Trophoblast cell (in vitro differentiated cells and primary cell): ENCODE results near the gene ATXN1.

Experiments
- DNase-seq, 2 donors: peaks; one replicate each; pipeline ENCODE4 v3.0.0-alpha.2; 2016
- H2AFZ ChIP-seq: 2 replicates; pipeline ENCODE4 v1.6.1; 2013; ENCODE audit warnings: low read length, moderate library complexity, mild to moderate bottlenecking; ENCODE audit not compliant: insufficient read depth, poor library complexity
- H2AK5ac ChIP-seq: 2 replicates; pipeline ENCODE4 v1.6.1; 2013; ENCODE audit warnings: mild to moderate bottlenecking, low read length
- H2BK120ac ChIP-seq: 2 replicates; pipeline ENCODE4 v1.6.1; 2013; ENCODE audit warnings: low read length, mild to moderate bottlenecking, moderate library complexity; ENCODE audit not compliant: insufficient read depth, poor library complexity
- H2BK12ac ChIP-seq: 2 replicates; pipeline ENCODE4 v1.6.1; 2013; ENCODE audit warnings: mild to moderate bottlenecking, low read length, moderate library complexity
- H2BK5ac ChIP-seq: 2 replicates; pipeline ENCODE4 v1.6.1; 2013; ENCODE audit warnings: low read length, low read depth, moderate library complexity, mild to moderate bottlenecking; ENCODE audit not compliant: poor library complexity
- H3K14ac ChIP-seq: 2 replicates; pipeline ENCODE4 v1.6.1; 2013; ENCODE audit warnings: mild to moderate bottlenecking, low read length
- H3K18ac ChIP-seq: 2 replicates; pipeline ENCODE4 v1.6.1; 2013; ENCODE audit warnings: mild to moderate bottlenecking, low read length
- H3K23ac ChIP-seq: 2 replicates; pipeline ENCODE4 v1.6.1; 2013; ENCODE audit warnings: low read length
- H3K27ac ChIP-seq: 2 replicates; pipeline ENCODE4 v1.5.1; 2013; ENCODE audit warnings: low read depth, mild to moderate bottlenecking, inconsistent platforms, low read length, moderate library complexity
- H3K27me3 ChIP-seq: 2 replicates; pipeline ENCODE4 v1.6.1; 2013; ENCODE audit warnings: inconsistent platforms, mild to moderate bottlenecking, low read length, moderate library complexity; ENCODE audit not compliant: insufficient read depth
- H3K36me3 ChIP-seq, 2 experiments: 1 replicate in 1 of 2; 2 replicates in 1 of 2; pipeline ENCODE4 v1.6.1; 2013; ENCODE audit warnings: low read length in 2 of 2, mild to moderate bottlenecking in 2 of 2, moderate library complexity in 1 of 2; ENCODE audit not compliant: insufficient read depth in 2 of 2, control insufficient read depth in 1 of 2
- H3K4ac ChIP-seq: 2 replicates; pipeline ENCODE4 v1.6.1; 2013; ENCODE audit warnings: low read depth, mild to moderate bottlenecking, low read length, moderate library complexity
- H3K4me1 ChIP-seq, 2 experiments: 1 replicate in 1 of 2; 2 replicates in 1 of 2; pipeline ENCODE4 v1.6.1; 2013; ENCODE audit warnings: low read length in 2 of 2, mild to moderate bottlenecking in 2 of 2, moderate library complexity in 1 of 2; ENCODE audit not compliant: insufficient read depth in 2 of 2, control insufficient read depth in 1 of 2
- H3K4me2 ChIP-seq: 2 replicates; pipeline ENCODE4 v1.6.1; 2013; ENCODE audit warnings: inconsistent platforms, mild to moderate bottlenecking, low read length, moderate library complexity
- H3K4me3 ChIP-seq: 2 replicates; pipeline ENCODE4 v1.5.1; 2013; ENCODE audit warnings: mild to moderate bottlenecking, low read depth, low read length, inconsistent platforms
- H3K79me1 ChIP-seq: one replicate; pipeline ENCODE4 v1.6.1; 2013; ENCODE audit warnings: low read length
- H3K79me2 ChIP-seq: 2 replicates; pipeline ENCODE4 v1.6.1; 2013; ENCODE audit warnings: low read length, mild to moderate bottlenecking; ENCODE audit not compliant: control insufficient read depth, insufficient read depth, poor library complexity
- H3K9ac ChIP-seq: 2 replicates; pipeline ENCODE4 v1.6.1; 2013; ENCODE audit warnings: mild to moderate bottlenecking, low read length
- H3K9me3 ChIP-seq: 2 replicates; pipeline ENCODE4 v1.6.1; 2013; ENCODE audit warnings: low read depth, mild to moderate bottlenecking, control low read depth, inconsistent platforms, low read length; ENCODE audit not compliant: insufficient read depth
- H4K12ac ChIP-seq: 2 replicates; pipeline ENCODE4 v1.6.1; 2013; ENCODE audit warnings: low read depth, mild to moderate bottlenecking, low read length, moderate library complexity
- H4K8ac ChIP-seq: 2 replicates; pipeline ENCODE4 v1.6.1; 2013; ENCODE audit warnings: low read depth, mild to moderate bottlenecking, low read length, moderate library complexity
- H4K91ac ChIP-seq: one replicate; pipeline ENCODE4 v1.6.1; 2013; ENCODE audit warnings: low read depth, mild to moderate bottlenecking, low read length, moderate library complexity
- WGBS: extraction: QIAGEN DNeasy Blood & Tissue Kit; methylation state at CpG from one replicate; pipeline ENCODE4 v1.1.7; 2013; ENCODE audit warnings: missing lambda C conversion rate; ENCODE audit not compliant: insufficient read length, insufficient coverage; ENCODE audit errors: extremely low coverage; 5-methylcytosine and 5-hydroxymethylcytosine counted together

The ATXN1 gene

DNA sequence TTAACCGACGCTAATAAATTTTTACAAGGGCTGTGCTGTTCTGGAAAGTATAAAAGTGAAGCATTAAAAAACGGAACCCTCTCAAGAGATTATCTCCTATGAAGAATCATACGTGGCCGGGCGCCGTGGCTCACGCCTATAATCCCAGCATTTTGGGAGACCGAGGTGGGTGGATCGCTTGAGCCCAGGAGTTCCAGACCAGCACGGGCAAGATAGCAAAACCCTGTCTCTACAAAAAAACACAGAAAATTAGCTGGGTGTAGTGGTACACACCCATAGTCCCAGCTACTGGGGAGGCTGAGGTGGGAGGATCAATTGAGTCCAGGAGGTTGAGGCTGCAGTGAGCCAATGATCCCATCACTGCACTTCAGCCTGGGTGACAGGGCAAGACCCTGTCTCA is 439.4 kb downstream of the ATXN1 start:
- Histone ChIP-seq H3K23ac (no peak overlapping the region), H4K8ac (no peak overlapping the region), H3K18ac (no peak overlapping the region), H2BK120ac (no peak overlapping the region), H2AFZ (no peak overlapping the region), H4K12ac (no peak overlapping the region), H3K4ac (no peak overlapping the region), H3K14ac (no peak overlapping the region), H3K27me3 (no peaks in the 10 kb centered on the region), H4K91ac (no peak overlapping the region), H2BK12ac (no peak overlapping the region), H3K9ac (no peak overlapping the region), H2BK5ac (no peak overlapping the region), H3K4me1 (peaks cover 12 to 15% of the 10 kb centered on the region in 2 experiments), H3K9me3 (peaks cover 6% of the 10 kb centered on the region), H3K79me1 (peaks cover 4% of the 10 kb centered on the region), H2AK5ac (no peak overlapping the region), H3K27ac (no peak overlapping the region), H3K4me3 (no peak overlapping the region), H3K4me2 (no peak overlapping the region), H3K36me3 (peaks cover 6 to 7% of the 10 kb centered on the region in 2 experiments), H3K79me2 (no peaks in the 10 kb centered on the region)
- no CpG with 5 or more reads among the region's 11 CpGs for WGBS
- DNase-seq = no peak

DNA sequence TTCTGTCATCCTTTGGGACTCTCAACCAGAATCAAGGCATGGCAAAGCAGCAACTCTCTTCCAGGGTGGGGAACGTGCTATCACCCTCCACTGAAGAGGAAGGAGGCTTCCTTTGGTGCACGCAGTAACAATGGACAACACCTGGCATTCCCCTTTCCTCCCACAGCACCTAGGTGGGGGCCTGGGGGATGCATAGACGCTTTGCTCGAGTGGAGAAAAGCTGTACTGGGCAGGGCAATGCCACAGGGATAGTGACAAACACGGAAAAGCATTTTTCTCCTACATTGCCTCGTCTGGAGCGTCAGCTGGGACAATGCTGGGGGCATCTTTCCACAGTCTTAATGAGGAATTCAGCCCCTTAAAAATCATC is 439.9 kb downstream of the ATXN1 start:
- Histone ChIP-seq H3K18ac (no peak overlapping the region), H3K9ac (no peak overlapping the region), H3K27ac (no peak overlapping the region), H2BK12ac (no peak overlapping the region), H3K23ac (no peak overlapping the region), H2AFZ (no peak overlapping the region), H3K4ac (no peak overlapping the region), H3K14ac (no peak overlapping the region), H2BK5ac (no peak overlapping the region), H3K4me3 (no peak overlapping the region), H3K79me1 (peaks cover 4% of the 10 kb centered on the region), H2AK5ac (no peak overlapping the region), H4K91ac (no peak overlapping the region), H3K9me3 (peaks cover 2% of the 10 kb centered on the region), H3K27me3 (no peaks in the 10 kb centered on the region), H4K8ac (no peak overlapping the region), H4K12ac (no peak overlapping the region), H3K79me2 (no peaks in the 10 kb centered on the region), H3K36me3 (peaks cover 2% of the 10 kb centered on the region in 2 experiments), H3K4me2 (no peak overlapping the region), H2BK120ac (no peak overlapping the region), H3K4me1 (peaks cover 12 to 15% of the 10 kb centered on the region in 2 experiments)
- no peak for DNase-seq
- WGBS = no CpG with 5 or more reads among the region's 7 CpGs

DNA sequence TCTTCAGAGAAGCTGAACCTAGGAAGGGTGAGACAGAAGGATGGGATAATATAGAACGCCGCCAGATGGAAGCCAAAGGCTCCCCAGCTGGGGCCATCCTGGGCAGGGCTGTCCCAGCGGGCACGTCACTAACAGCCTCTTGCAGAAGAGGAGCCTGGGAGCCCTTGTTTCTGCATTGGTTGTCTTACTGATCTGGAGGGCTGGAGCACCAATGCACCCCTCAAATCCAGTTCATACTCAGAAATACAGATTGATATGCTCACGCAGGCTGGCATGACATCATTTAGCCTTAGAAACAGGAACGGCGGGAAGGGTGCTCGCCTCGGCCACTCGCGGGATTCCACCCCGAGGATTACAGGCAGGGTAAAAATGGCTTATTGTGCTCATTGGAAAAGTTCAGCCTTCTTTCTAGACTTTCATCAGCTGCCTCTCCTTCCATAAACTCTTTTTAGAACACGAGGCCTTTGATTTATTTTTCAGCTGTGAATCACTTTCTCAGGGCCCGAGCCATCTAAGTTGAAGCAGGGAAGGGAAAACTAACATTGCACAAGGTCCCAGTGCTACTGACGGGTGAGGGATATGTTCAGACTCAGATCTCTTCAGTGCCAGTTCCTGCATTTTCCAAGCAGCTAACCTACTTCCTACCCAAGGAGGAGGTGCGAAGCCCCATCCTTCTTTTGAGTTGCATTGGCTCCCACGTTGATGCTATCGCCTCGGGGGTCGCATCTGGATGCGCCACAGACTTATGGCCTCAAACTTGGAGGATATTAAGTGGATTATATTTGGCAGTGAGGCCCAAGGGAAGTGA is 440.5 kb downstream of the ATXN1 start:
- Histone ChIP-seq H3K27ac (peak overlapping the region; percentile 68), H4K12ac (no peak overlapping the region), H3K4ac (no peak overlapping the region), H3K4me1 (peaks cover 12 to 15% of the 10 kb centered on the region in 2 experiments), H3K27me3 (no peaks in the 10 kb centered on the region), H3K4me3 (no peak overlapping the region), H3K79me2 (no peaks in the 10 kb centered on the region), H4K8ac (no peak overlapping the region), H2AK5ac (no peak overlapping the region), H3K23ac (no peak overlapping the region), H2AFZ (no peak overlapping the region), H4K91ac (no peak overlapping the region), H3K18ac (no peak overlapping the region), H3K14ac (peak overlapping the region; percentile 30), H3K36me3 (no peaks in the 10 kb centered on the region), H3K4me2 (peak overlapping the region; percentile 37), H2BK120ac (no peak overlapping the region), H2BK5ac (no peak overlapping the region), H3K9me3 (no peaks in the 10 kb centered on the region), H3K79me1 (peaks cover 4% of the 10 kb centered on the region), H3K9ac (no peak overlapping the region), H2BK12ac (peak overlapping the region; percentile 6)
- DNase-seq = no peak
- WGBS = no CpG with 5 or more reads among the region's 21 CpGs

DNA sequence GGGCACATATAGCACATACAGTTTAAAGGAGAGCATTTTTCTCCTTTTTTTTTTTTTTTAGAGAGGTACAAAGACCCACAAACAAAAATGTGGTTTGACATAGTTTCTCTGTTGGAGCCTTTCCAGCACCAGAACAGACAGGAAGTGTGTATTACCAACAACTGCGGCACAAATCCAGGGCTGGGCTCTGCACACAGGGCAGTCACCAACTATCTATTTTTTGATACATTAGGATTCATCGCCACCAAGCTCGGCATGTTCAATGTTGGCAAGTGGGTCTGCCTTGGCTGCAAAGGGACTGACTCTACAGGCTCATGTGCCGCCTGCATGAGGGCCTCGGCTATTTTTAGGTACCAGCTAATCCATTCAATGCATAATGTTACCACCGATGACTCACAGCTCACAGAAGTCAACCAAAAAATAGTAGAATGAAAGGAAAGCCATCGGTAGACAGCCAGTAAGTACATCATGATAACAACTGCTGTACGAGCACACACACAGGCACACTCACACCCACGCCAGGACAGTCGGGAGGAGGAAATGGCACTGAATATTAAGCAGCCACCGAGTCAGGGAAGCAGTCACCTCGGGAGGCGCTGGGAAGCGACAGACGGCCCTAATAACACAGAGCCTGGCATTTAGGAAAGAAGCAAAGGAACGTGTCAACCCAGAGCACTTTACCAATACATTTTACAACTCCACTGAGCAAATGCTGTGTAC is 441.3 kb downstream of the ATXN1 start:
- H2BK12ac ChIP-seq = no peak overlapping the region
- no peak overlapping the region for H4K12ac ChIP-seq
- no peaks in the 10 kb centered on the region for H3K36me3 ChIP-seq
- no peak overlapping the region for H3K14ac ChIP-seq
- no peak overlapping the region for H2AFZ ChIP-seq
- peak overlapping the region; percentile 68 for H3K27ac ChIP-seq
- peak overlapping the region; percentile 1 for H4K91ac ChIP-seq
- no peak overlapping the region for H3K4ac ChIP-seq
- no peak overlapping the region for H3K4me3 ChIP-seq
- no peak overlapping the region for H2BK120ac ChIP-seq
- peaks cover 4% of the 10 kb centered on the region for H3K79me1 ChIP-seq
- H4K8ac ChIP-seq = peak overlapping the region; percentile 17
- no peaks in the 10 kb centered on the region for H3K79me2 ChIP-seq
- no CpG with 5 or more reads among the region's 16 CpGs for WGBS
- H2AK5ac ChIP-seq = no peak overlapping the region
- DNase-seq = peak; percentile 65 to 67
- H2BK5ac ChIP-seq = peak overlapping the region; percentile 16
- peaks cover 1% of the 10 kb centered on the region for H3K9me3 ChIP-seq
- no peak overlapping the region for H3K23ac ChIP-seq
- H3K4me2 ChIP-seq = peak overlapping the region; percentile 41
- no peak overlapping the region for H3K9ac ChIP-seq
- peaks cover 12 to 15% of the 10 kb centered on the region in 2 experiments for H3K4me1 ChIP-seq
- no peaks in the 10 kb centered on the region for H3K27me3 ChIP-seq
- no peak overlapping the region for H3K18ac ChIP-seq
